Measurements from ENCODE around the gene KCNIP1. TPM values are rescaled to one million over a fixed set of nuclear protein-coding genes. Genes with fewer than 3 reads are reported as not detected.

KCNIP1 gene
- total and polyA plus RNA-seq, 9 of the 15 experiments (the other 6 are each of a cell fraction or from before 2014, with no cell fraction given): not detected

- no peak for TF ChIP-seq AFF1 (IDR thresholded peaks at IDR 0.05; ENCODE audit: low read depth in 1 of 2, partially characterized antibody in 2 of 2)
- TF ChIP-seq DMBX1 (CRISPR knock-in tag; IDR thresholded peaks at IDR 0.05; ENCODE audit: borderline replicate concordance): no peak
- TF ChIP-seq ZNF174 (CRISPR knock-in tag; IDR thresholded peaks at IDR 0.05): no peak
- no peak for TF ChIP-seq DIDO1 (tag; IDR thresholded peaks at IDR 0.05; ENCODE audit: low read depth)
- no peak for TF ChIP-seq SMARCC2 (IDR thresholded peaks at IDR 0.05; ENCODE audit: low read depth)
- TF ChIP-seq PBX2 (CRISPR knock-in tag; IDR thresholded peaks at IDR 0.05; ENCODE audit: low read depth): no peak
- TF ChIP-seq PBX2 (tag; conservative IDR thresholded peaks at IDR 0.05; ENCODE audit: low read depth): no peak
- no peak for TF ChIP-seq SP2 (IDR thresholded peaks at IDR 0.05; ENCODE audit: extremely low read depth, low read depth, low read length, poor library complexity, severe bottlenecking)
- no peak for TF ChIP-seq ZNF584 (CRISPR knock-in tag; IDR thresholded peaks at IDR 0.05; ENCODE audit: low read depth)
- no peak for TF ChIP-seq KLF10 (CRISPR knock-in tag; IDR thresholded peaks at IDR 0.05)
- no peak for TF ChIP-seq ZBTB8A (IDR thresholded peaks at IDR 0.05; ENCODE audit: partially characterized antibody)
- TF ChIP-seq FOXJ2 (tag; IDR thresholded peaks at IDR 0.05): no peak
- no peak for TF ChIP-seq GTF2A2 (tag; IDR thresholded peaks at IDR 0.05)
- Histone ChIP-seq H2AFZ (ENCODE audit: low read depth, low read length) (no peak overlapping the region), H3K9me3 (replicated peaks; ENCODE audit: control insufficient read depth, insufficient read depth, low read depth, low read length) (no peaks in the 10 kb centered on the region), H3K79me2 (ENCODE audit: control insufficient read depth, insufficient read depth, low read length) (no peaks in the 10 kb centered on the region), H3K9me1 (ENCODE audit: control insufficient read depth, insufficient read depth, low read length) (no peaks in the 10 kb centered on the region), H3K4me2 (ENCODE audit: insufficient read depth, low read length) (no peak overlapping the region), H3K4me3 (no peak overlapping the region), H3K4me1 (replicated peaks in 1 of 2; ENCODE audit: control insufficient read depth in 2 of 2, insufficient read depth in 2 of 2, low read length in 2 of 2) (no peaks in the 10 kb centered on the region), H3K27ac (ENCODE audit: extremely low read depth, low read depth, low read length) (no peak overlapping the region), H3K36me3 (ENCODE audit: control insufficient read depth, insufficient read depth, low read length) (no peaks in the 10 kb centered on the region), H3K27me3 (ENCODE audit: control insufficient read depth in 2 of 2, insufficient read depth in 2 of 2, low read length in 2 of 2) (peaks cover 0 to 17% of the 10 kb centered on the region in 2 experiments; a peak in 1 of 5 replicates), H4K20me1 (replicated peaks; ENCODE audit: control insufficient read depth, insufficient read depth, low read length) (peaks cover 11% of the 10 kb centered on the region; the same call in 1 of the 2 replicates), H3K9ac (ENCODE audit: insufficient read depth in 1 of 2, low read depth in 2 of 2, low read length in 2 of 2) (no peak overlapping the region)
- CTCF ChIA-PET (ENCODE audit: low intra/inter-chr PET ratio): no interaction called here
- WGBS (ENCODE audit: insufficient coverage, low coverage, missing lambda C conversion rate): 3% methylated on average over 12 of the region's 13 CpGs
- POLR2A ChIA-PET: no interaction called here
- no peak for ATAC-seq
- no peak for FAIRE-seq
- DNase-seq (ENCODE audit: extremely low read depth in 1 of 4, low spot score in 3 of 4): no peak
- in situ Hi-C loops (cut with MboI) (loop anchor here (10.0 kb wide), 1 partner anchor 402 kb away; no protein-coding TSS in a partner anchor), intact Hi-C loops (cut with micrococcal nuclease) (loop anchor here (10.0 kb wide), 1 partner anchor 522 kb away; the partner anchor contains the start of gene FOXI1)
- no TSS peak for BruUV-seq (replicated peaks)
These were observed 122.8 kb downstream of the KCNIP1 start for GRCh38 chr5:170626507-170627150.
